Panc1 (cell line): ENCODE data around the gene ROBO1.

Experiments used
- CTCF ChIP-seq: fragments of 450-650 bp; IDR thresholded peaks from 2 replicates; pipeline ENCODE4 v1.5.1; 2017; ENCODE audit warnings: mild to moderate bottlenecking
- POLR2AphosphoS5 ChIP-seq: IDR thresholded peaks from 2 replicates; pipeline ENCODE4 v1.6.1; 2012; ENCODE audit warnings: mild to moderate bottlenecking, low read depth, low read length, moderate library complexity
- REST ChIP-seq, 2 experiments: IDR thresholded peaks; 2 replicates each; pipeline ENCODE4 v1.6.1; 2011 to 2012; ENCODE audit warnings: low read depth in 2 of 2, control low read depth in 1 of 2, low read length in 1 of 2, mild to moderate bottlenecking in 1 of 2, moderate library complexity in 1 of 2; ENCODE audit not compliant: insufficient read depth in 1 of 2
- SIN3A ChIP-seq: IDR thresholded peaks from 2 replicates; pipeline ENCODE4 v1.6.1; 2012; ENCODE audit warnings: low read depth, mild to moderate bottlenecking, low read length, moderate library complexity, borderline replicate concordance; ENCODE audit not compliant: insufficient read depth
- TCF7L2 ChIP-seq: IDR thresholded peaks from 2 replicates; pipeline ENCODE4 v1.6.1; 2011; ENCODE audit warnings: mild to moderate bottlenecking, low read depth, low read length, inconsistent platforms

- no peak for TF ChIP-seq CTCF
- TF ChIP-seq SIN3A, result no peak
- no peak for TF ChIP-seq TCF7L2
- no peak for TF ChIP-seq POLR2AphosphoS5
- no peak for TF ChIP-seq REST (IDR thresholded peaks at IDR 0.05; ENCODE audit: insufficient read depth in 1 of 2, low read depth in 2 of 2, low read length in 1 of 2)
Observed at GRCh38 chr3:78917536-78917935, 850.3 kb downstream of the ROBO1 start.
